Islet precursor cell (in vitro differentiated cells): ENCODE data around the gene PAK1.

Experiments
- DNase-seq: peaks from one replicate; pipeline ENCODE4 v3.0.0-alpha.2; 2018

PAK1 gene

DNA sequence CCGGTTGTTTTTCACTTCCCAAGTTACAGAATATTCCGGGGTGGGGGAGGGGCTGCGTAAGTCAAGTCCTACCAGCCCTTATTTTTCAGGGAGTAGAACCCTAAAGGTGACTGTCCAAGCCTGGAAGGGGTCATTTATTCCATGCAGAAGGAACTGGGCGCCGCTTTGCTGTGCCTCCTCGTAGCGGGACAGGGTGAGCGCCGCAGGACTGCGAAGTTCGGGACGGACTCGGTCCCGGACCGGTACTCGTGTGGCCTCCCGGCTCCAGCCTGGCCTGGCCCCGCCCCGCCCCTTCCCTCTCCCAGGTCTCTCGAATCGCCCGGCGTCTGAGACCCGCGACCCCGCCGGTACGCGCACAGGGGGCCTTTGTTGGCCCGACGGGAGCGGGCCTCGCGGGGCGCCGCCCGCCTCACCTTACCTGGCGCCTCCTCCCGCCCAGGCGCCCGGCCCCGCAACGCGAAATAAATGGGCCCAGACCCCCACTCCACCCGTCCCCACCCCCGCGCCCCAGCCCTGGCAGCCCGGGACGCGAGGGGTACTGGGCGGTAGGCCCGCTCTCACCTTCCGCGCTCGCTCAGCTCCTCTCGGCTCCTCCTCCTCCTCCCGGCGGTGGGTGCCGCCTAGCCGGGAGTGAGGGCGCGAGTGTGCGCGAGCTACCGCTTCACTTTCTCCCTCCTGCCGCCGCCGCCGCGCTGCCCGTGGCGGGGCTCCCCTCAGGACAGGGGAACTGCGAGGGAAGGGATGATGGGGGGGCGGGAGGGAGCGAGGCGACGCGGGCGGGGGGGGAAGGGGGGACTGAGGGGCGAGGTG lies 698 bp downstream of the PAK1 start:
- peak; percentile 86 for DNase-seq

DNA sequence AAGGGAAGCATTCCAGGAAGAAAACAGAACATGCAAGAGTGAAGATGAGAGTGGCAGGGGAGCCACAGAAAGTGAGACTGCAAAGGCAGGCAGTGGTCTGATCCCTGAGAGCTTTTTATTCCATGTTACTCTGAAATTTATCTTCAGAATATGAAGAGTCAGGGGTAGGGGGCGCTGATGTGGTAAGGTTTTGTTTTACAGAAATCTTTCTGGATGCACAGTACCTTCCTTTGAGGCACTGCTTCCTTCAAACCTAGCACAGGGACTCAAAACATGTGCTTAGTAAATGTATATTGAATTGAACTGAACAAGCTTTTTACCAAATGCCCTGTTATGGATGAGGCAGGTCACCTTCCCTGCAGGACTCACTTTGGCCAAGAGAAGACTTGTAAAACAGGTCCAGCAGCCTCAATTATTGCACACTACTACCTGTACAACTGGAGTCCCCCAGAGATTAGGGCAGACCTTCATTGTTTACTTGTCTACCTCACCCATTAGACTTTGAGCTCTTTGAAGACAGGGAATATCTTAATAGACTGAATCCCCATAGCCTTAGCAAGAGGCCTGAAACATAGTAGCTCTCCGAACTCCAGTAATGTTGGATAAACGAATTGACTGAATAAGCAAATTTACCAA lies 2.2 kb downstream of the PAK1 start:
- DNase-seq, result peak; percentile 64

DNA sequence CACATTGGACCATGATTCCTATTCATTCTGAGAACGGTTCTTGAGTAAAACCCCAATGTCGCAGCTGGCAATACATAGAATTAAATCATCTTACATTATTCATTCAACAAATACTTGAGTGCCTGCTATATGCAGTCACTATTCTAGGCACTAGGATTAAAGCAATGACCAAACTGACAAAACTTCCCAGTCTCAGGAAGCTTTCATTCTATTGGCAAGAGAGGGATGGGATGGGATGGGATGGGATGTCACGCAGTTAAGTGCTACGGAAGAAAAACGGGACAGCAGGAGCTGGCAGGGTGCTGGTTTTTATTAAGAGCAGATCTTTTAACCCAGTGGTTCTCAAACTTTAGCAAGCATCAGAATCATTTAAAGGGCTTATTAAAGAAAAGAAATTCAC lies 2.9 kb downstream of the PAK1 start:
- DNase-seq, result no peak

DNA sequence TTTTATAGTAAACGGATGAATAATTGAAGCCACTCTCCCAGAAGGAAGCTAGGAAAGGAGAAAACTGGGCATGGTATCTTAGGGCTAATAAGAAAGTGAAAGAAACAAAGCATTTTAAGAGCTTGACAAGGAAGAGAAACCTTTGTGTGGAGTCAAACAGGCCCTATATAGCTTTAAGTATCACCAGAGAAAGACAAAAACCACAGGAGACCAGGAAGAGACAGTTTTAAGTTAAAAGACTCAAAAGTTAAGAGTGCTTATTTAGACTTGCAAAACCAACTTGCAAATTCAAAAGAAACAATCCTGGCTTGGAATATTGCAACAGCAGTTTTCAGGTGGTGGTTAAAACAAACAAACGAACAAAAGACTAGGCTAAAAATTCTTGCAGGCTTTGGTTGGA lies 3.4 kb downstream of the PAK1 start:
- no peak for DNase-seq

DNA sequence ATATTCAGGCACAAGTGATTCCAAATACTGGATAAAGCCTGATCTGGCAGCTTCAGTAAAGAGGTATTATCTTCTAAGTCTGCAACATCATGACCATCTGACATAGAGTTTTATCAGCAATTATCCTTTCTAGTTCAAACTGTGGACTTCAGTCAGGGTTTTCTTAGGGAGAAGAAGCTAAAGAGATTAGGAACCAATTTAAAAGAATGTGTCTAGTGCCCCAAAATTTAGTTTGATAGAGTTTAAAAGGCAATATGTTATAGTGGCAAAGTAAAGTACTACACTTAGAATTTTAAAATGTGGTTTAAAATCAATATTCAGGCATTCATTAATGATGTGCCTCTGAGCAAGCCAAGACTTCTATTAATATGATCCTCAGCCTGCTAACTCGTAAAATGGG lies 5.4 kb downstream of the PAK1 start:
- no peak for DNase-seq

DNA sequence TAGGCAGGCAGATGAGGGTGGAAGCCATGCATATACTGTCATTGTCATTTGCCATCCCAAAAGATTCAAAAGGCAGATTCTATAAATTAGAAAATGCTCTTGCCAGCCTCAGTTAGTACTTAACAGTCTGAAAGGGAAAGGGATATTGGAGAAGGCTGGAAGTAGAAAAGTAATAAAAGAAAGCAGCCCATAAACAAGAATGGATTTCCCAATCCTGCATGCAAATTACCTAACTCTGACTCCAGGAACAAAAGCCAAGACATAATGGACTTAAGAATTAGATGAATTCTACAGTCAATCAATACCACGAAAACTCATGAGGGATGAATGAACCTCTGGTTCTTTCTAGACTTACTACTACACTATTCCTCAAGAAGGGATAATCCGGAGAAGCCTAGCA lies 5.9 kb downstream of the PAK1 start:
- DNase-seq, result no peak

DNA sequence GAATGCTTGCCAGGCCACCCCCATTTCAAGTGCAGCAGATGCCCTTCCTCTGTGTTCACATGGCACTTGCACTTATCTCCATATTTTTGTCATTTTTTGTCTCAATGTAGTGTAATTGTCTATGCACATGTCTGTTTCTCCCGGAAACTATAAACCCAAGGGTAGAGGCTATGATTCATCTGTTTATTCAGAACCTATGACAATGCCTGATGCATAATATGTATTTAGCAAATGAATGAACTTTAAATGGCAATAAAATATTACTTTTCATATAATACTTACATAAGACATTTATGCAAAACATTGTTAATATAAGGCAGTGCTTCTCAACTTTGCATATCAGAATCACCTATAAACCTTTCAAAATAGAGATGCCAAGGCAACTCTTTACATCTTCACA lies 6.7 kb downstream of the PAK1 start:
- no peak for DNase-seq

DNA sequence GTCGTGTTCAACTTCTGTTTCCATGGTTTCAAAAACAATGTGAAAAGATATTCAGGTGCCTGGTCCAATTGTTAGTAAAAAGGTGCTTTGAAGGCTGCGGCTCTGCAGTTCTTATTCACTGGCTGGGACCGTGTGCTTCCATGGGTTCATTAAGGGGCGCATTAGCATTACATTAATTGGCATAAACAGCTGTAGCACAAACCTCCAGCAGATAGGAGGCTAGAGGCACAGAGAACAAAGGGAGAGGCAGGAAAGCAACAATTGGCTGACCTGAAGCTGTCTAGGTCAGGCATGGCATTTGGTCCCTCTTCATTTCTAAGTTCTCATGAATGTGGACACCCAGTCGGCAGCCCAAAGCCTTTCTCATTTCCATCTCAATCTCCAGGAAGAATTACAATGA lies 16.6 kb downstream of the PAK1 start:
- no peak for DNase-seq

DNA sequence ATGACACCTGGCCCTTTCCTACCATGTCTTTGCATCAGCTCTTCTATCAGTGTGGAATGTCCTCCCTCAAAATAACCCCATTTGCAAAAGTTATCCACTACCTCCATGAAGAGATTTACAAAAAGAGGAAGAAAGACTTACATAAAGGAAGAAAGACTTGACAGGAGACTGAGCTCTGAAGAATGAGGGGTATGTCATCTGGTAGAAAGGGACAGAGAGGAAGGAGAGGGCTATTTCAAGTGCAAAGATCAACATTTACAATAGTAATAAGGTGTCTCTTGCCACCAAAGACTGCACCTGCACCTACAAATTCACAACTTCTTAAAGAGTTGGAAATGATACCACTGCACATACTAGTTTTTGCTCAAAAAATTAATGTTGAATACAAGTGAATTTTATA lies 18.2 kb downstream of the PAK1 start:
- DNase-seq, result no peak

DNA sequence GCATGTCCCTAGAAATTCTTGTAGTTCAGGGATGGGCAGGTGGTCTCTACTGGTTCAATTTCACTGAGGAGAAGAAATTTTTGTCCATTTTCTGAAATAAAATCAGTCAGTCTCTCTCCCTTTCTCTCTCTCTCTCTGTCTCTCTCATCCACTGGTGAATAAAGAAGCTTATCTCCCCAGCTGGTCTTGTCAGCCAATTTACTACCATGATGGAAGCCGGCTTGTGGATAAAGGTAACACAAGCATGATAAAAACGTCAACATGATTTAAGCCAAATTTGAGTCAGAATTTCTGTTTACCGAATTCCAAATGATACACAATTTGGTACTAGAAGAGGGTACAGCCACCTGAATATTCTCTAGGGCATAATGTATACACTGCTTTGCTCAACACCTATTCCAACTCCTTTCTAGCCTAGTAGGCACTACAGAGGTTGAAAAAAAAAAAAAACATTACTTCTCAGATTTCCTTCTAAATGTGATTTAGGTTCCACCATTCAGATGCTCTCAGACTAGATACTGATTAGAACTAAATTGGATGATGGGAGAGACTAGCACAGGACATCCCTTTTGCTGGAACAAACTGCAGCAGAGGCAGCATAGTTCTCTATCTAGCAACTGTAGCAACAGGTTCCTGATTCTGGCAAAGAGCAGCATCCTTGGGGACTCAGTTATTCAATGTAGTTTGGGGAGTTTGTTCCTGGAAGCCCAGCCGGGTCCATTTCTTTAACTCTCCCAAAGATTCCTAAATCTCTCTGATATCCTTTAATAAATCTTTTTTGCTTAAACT lies 18.8 kb downstream of the PAK1 start:
- DNase-seq, result no peak

DNA sequence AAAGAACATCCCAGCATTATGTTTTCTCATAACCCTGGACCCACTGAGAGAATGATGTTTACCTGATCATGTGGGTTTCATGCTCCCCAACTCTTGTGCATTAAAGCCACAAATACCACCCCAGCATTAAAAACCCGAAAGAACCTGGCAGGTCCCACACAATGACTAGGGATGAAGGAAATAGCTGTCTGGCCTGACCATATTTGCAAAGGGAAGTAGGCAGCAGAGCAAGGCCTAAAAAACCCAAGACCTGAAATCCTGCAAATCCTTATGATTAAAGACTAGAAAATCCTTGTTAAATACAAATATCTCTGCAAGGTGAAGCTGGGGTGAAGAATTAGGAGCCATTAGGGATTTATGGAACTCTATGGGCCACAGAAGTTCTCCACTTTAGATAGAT lies 23.7 kb downstream of the PAK1 start:
- no peak for DNase-seq

DNA sequence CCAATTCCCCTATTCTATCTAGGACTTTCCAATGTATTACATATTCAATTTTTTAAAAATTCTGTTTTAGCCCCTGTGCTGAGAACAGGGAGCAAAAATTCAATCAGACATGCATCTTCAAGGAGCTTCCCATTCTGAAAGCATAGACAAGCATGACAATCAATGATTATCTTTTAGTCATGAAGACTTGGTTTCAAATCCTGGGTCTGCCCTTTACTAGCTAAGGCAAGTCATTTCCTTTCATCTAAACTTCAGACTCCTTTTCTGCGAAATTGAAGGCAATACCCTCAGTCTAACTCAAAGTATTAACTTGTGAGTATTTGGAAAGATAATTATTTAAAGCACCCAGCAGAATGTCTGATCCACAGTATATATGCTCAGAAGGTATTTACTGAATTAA lies 24.1 kb downstream of the PAK1 start:
- DNase-seq, result no peak

DNA sequence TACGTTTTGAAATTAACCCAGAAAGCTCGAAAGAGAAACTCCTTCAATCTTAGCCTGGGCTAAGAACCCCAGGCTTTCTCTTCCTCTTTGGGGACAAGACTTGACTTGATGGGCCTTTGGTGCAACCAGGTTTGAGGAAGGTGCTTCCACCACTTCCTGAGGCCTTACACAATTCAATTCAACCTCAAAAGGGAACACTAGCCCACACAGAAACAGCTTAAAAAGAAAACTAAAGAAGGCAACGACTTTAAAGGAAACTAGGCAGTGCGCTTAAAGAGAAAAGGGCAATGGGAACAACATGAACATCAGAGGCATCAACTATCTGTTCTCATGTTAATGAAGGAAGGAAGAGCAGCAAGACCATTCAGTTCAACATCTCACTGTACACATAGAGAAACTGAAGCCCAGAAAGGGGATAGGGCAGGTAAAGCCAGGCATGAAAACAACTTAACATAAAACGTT lies 24.8 kb downstream of the PAK1 start:
- no peak for DNase-seq

DNA sequence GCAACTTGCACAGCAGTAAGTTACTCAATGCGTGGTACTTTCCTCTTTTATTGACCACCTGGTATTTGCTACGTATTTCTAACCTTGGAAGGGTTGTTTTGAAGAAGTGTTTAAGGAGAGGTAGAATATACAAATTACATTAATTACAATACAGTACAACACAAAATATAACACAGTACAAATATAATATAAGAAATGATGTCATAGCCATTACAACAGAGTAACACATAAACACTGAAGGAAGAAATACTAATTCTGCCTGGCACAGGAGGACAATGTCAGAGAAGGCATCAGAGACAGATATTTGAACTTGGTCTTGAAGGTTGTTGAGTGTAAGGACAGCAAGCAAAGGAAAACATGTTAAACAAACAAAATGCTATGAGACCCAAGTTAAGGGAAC lies 25.6 kb downstream of the PAK1 start:
- DNase-seq, result no peak

DNA sequence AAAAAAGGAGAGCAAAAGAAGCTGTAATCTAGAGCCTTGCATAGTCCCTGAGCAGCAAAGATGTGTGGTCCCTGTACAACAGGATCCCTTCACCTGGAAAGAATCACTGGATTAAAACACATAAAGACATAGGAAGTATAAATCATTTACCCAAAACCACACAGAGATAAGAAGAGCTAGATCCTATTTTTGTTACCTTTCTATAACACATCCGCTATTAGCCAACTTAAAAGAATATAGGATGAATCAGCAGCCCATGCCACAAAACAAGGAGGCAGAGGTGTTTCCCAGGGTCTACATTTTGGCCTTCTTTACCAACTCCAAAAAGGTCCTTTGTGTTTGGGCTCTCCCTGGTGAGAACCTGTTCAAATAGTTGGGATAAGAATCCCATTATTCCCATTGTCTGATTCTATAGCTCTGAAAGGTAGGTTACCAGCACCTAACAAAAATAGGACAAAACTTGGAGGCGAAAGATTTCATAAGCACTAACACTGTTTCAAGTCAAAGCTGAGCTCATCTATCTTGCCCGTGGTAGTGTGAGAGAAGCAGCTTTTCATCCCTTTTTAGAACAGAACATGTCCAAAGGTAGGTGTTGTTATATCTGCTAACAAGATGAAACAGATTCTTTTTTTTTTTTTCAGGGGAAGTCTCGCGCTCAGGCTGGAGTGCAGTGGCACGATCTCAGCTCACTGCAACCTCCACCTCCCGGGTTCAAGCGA lies 26.8 kb downstream of the PAK1 start:
- DNase-seq, result no peak

DNA sequence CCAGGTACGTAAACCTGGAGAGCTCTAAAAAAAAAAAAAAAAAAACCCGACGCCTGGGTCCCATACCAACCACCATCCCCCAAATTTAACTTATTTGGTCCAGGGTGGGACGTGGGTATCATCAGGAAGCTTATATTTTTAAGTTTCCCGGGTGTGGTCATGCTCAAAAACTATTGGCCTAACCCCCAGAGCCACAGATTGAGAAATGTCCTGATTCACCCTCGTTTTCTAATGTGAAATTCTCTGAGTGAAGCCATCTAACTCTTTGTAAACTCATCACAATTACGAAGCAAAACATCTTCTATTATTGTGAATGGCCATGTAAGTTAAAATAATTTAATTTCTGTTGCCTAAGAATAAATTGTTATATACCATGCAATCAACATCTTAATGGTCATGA lies 29.6 kb downstream of the PAK1 start:
- DNase-seq, result no peak

DNA sequence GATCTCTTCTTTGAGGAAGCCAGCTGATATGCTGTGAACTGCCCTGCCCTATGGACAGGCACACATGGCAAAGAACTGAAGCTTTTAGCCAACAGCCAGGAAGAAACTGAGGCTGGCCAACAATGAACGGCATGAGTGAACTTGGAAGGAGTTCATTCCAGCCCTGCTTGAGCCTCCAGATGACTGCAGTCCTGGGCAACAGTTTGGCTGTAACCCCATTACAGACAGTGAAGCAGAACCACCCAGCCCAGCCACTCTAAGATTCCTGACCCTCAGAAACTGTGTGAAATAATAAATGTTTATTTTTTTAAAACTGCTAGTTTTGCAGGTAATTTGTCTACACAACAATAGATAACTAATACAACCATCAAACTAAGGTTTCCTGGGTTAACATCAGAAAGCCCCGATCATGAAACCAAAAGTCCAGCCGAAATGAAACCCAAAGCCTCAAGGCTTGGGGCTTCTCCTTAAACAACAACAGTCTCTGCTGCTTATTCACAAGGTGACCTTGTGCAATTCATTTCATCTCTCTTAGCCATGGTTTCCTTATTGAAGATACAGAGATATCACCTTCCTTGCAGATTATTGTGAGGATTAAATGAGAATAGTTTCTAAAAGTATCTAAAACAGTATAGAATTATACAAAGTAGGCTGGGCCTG lies 31.4 kb downstream of the PAK1 start:
- no peak for DNase-seq

DNA sequence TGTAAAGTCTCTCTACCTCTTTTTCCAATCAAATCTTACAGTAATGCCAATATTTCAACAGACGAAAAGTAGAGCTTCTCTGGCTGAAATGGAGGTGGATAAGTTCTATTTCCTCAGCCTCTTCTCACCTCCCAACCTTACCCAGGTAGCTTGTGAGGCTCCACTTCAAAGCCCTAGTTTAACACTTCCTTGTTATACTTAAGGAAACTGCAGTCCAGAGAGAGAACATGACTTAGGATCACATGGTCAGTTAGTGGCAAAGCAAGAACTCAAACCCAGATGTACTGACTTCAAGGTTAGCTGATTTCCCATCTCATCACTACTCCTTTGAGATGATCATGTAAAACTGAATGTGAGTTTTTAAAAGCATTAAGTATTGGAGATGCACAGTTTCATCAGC lies 32.5 kb downstream of the PAK1 start:
- no peak for DNase-seq

DNA sequence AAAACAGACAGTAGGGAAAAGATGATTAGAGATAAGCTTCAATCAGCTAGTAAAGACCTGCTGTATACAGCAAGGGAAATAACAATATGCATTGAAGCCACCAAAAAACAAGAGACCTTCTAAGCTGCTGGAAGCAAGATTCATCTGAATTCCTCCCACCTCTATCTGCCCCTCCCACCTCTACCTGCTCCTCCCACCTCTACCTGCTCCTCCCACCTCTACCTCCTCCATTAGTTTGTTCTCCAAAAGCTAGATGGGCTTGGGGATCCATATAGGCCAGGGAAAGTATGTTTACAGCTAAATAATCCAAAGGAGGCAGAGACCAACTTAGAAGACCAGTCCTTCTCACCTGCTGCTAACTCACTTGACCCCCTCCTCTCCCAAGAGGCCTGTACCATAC lies 33.2 kb downstream of the PAK1 start:
- no peak for DNase-seq

DNA sequence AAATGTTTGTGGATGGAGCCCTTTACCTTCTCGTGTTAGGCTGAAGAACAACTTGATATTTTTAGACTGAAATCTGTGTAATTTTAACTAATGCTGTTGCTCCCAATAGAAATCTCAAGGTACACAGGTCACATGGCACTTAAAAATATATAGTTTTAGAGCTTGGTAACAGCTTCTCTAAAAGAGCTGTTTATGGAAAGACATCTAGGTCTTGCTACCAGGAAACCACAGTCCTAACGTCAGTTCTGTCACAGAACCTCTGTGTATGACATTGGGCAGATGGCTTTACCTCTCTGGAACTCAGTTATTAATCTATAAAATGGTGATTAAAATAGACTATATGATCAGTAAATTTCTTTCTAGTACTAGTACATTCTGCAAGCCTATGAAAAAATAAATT lies 35.4 kb downstream of the PAK1 start:
- DNase-seq, result no peak

DNA sequence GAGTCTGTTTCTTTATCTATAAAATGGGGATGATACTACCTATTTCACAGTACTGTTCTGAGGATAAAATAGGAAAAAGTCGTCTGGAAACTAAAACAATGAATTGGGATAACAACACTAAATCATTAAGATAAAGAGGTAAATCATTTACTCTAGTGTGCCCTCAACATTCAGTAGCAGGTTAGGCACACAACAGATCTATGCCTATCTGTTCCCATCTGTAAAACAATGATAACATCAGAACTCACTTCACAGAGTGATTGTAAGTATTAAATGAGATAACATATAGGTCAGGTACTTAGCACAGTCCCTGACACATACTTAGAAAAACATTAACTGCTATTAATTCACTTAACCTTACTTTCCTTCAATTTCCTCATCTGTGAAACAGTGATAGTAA lies 36.9 kb downstream of the PAK1 start:
- DNase-seq, result no peak

DNA sequence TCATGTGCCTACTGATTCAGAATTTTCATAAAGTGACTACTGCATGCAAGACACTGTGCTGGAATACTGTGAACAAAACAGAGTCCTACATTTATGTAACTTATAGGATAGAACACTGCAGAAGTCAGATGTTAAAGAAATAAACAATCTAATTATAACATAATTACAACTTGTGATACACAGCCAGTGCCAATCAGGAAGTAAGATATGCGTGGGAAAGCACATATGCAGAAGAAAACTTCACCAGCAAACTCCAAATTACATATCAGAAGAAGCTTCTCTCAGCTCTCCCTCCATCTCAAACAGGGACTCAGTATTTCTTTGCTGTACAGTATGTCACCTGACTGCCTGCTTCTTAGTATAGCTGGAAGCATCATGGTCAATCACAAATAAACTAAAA lies 37.4 kb downstream of the PAK1 start:
- no peak for DNase-seq

DNA sequence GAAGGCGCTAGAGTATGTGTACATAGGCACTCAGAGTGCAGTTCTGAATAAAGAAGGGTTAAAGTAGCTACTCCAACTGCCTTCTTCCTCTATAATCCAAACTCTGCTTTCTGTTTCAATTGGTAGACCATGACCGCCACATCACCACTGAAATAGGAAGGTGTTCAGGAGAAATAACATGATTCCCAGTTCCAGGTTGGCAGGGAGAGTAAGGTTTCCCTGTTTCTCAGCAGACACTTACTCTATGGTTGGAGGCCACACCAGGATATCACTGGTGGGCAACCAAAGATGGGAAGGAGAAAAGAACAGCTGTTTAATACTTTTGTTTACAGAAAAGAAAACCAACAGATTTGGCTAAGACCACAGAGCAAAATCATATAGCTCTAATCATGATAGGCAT lies 37.9 kb downstream of the PAK1 start:
- DNase-seq, result no peak
